ENCODE results near the gene CFTR.

DNA sequence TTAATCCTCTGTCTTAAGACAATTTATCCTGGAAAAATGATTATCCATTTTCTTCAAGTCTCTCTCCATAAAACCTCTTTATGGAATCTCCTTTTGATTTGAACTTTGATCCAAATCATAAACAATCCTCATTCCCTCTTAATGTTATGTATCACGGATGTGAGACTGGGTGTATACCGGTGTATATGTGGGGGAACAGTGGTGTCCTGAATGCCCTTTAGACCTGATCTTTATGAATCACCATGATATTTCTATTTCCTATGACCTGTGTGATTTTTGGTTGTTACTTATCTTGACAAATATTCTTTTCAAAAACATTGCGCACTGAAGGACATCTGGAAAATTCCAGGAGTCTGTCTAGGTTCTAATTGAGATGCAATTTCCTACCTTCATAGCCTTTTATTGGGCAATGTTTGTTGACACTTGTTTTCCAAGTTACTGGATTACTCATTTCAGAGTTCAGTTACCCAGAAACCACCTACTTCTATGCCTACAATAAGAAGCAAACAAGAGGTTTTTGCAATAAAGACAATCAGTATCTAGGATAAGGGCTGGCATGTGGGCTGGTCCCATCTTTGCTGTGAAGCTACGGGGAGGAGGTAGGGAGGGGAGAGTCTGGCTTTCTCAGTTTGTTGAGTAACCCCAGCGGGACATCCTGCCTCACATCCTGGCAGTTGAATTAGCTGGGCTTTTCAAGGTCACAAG, 203.0 kb downstream of the CFTR start:
- TF ChIP-seq CTCF (IDR thresholded peaks at IDR 0.05; ENCODE audit: borderline replicate concordance, extremely low read depth, low read length, poor library complexity, severe bottlenecking) (no peak), EZH2 (IDR thresholded peaks at IDR 0.05; ENCODE audit: borderline replicate concordance, low read depth, low read length, severe bottlenecking) (no peak)

All from DND-41 (cell line).